KMS-11 (cell line): ENCODE results near the gene CYB561A3.

Experiments
- H2AFZ ChIP-seq: fragments of 200-600 bp; sonication (generic); 2 replicates; pipeline ENCODE4 v1.6.1; 2016; ENCODE audit warnings: antibody characterized with exemption, mixed run types, low read depth
- H3K27ac ChIP-seq: fragments of 200-600 bp; sonication (generic); 2 replicates; pipeline ENCODE4 v1.6.1; 2016; ENCODE audit warnings: mild to moderate bottlenecking, mixed run types
- H3K27me3 ChIP-seq: fragments of 200-600 bp; sonication (generic); 2 replicates; pipeline ENCODE4 v1.6.1; 2017; ENCODE audit warnings: mild to moderate bottlenecking, low read depth, mixed run types, moderate library complexity; ENCODE audit not compliant: insufficient read depth
- H3K36me3 ChIP-seq: fragments of 200-600 bp; sonication (generic); 2 replicates; pipeline ENCODE4 v1.6.1; 2017; ENCODE audit warnings: mild to moderate bottlenecking, mixed run types; ENCODE audit not compliant: insufficient read depth
- H3K4me1 ChIP-seq: fragments of 200-600 bp; sonication (generic); 2 replicates; pipeline ENCODE4 v1.6.1; 2016; ENCODE audit warnings: mild to moderate bottlenecking, low read depth, mixed run types; ENCODE audit not compliant: poor library complexity, severe bottlenecking
- H3K4me2 ChIP-seq: fragments of 200-600 bp; sonication (generic); 2 replicates; pipeline ENCODE4 v1.7.0; 2016; ENCODE audit warnings: mild to moderate bottlenecking, mixed run types
- H3K4me3 ChIP-seq: fragments of 200-600 bp; sonication (generic); IDR thresholded peaks from 2 replicates; pipeline ENCODE4 v1.6.1; 2017; ENCODE audit warnings: low read depth, low read length, mixed read lengths; ENCODE audit not compliant: insufficient read depth
- H3K79me2 ChIP-seq: fragments of 200-600 bp; sonication (generic); 2 replicates; pipeline ENCODE4 v1.6.1; 2016; ENCODE audit warnings: low read depth, mixed run types; ENCODE audit not compliant: insufficient read depth
- H3K9ac ChIP-seq: fragments of 200-600 bp; sonication (generic); 2 replicates; pipeline ENCODE4 v1.6.1; 2016; ENCODE audit warnings: mild to moderate bottlenecking, mixed run types
- H4K20me1 ChIP-seq: fragments of 200-600 bp; sonication (generic); 2 replicates; pipeline ENCODE4 v1.6.1; 2016; ENCODE audit warnings: mild to moderate bottlenecking, mixed run types; ENCODE audit not compliant: insufficient read depth
- CTCF ChIP-seq: fragments of 200-600 bp; sonication (generic); conservative IDR thresholded peaks from 2 replicates; pipeline ENCODE4 v1.6.1; 2017; ENCODE audit warnings: low read depth, mild to moderate bottlenecking, antibody characterized with exemption, low read length, moderate library complexity, mixed read lengths

CYB561A3 gene

DNA sequence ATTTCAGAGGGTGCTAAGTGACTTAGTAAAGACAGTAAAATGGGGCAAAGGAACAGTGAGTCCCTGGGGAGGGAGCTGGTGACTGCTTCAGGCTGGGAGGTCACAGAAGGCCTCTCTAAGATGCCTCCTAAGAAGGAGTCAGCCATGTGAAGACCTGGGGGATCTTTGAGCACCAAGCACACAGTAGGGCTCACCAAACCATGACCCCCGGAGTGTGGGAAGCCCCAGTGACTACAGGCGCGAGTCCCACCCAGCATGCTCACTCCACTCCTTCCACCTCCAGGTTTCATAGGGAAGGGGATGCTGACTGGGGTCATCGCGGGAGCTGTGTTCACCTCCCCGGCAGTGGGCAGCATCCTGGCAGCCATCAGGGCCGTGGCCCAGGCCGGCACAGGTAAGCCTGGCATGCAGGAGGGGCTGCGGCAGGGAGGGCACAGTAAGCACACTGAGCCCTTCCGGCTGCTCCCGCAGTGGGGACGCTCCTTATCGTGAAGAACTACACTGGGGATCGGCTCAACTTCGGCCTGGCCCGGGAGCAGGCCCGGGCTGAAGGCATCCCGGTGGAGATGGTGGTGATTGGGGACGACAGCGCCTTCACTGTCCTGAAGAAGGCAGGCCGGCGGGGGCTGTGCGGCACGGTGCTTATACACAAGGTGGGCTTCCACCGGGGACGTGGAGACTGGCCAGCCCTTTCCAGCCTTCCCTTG is 22.7 kb downstream of the CYB561A3 start:
- Histone ChIP-seq H3K36me3 (no peaks in the 10 kb centered on the region), H3K9ac (no peak overlapping the region), H3K4me1 (peaks cover 31% of the 10 kb centered on the region), H3K79me2 (0 out of 2 replicates have a peak, but pooled peaks cover 2% of the 10 kb centered on the region), H3K27me3 (no peaks in the 10 kb centered on the region), H3K27ac (no peak overlapping the region), H4K20me1 (no peaks in the 10 kb centered on the region), H2AFZ (no peak overlapping the region), H3K4me3 (no peak overlapping the region), H3K4me2 (no peak overlapping the region)
- TF ChIP-seq CTCF, result no peak

DNA sequence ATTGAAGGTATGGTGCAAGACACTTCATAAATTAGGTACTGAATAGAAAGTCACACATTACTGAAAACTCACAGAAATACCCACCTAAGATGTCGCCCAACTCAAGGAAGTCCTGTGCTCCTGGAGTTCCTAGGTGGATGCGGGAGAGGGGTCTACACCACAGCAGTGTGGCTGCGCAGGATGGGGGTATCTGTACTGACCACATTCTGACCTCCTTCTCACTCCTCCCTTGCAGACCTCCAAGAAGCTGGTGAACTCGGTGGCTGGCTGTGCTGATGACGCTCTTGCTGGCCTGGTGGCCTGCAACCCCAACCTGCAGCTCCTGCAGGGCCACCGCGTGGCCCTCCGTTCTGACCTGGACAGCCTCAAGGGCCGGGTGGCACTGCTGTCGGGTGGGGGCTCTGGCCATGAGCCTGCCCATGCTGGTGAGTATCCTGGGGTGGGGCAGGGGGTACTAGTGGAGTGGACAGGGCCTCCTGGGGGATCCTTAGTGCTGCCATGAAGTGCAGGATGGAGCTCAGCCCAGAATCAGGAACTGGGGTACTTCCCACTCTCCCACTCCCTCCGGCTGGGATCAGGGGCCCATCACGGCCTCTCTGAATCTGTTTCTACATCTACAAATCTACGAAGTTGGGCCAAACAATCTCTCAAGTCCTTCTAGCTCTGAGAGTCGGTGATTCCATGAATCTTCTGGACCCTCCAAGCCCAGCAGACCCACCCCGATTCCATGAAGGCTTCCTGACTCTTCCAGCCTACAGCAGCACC is 23.8 kb downstream of the CYB561A3 start:
- no peak overlapping the region for H3K27ac ChIP-seq
- no peak overlapping the region for H3K9ac ChIP-seq
- H3K4me1 ChIP-seq, result peaks cover 36% of the 10 kb centered on the region
- H2AFZ ChIP-seq, result no peak overlapping the region
- peaks cover 9% of the 10 kb centered on the region; the same call in 1 of the 2 replicates for H3K79me2 ChIP-seq
- H3K4me3 ChIP-seq, result no peak overlapping the region
- no peaks in the 10 kb centered on the region for H4K20me1 ChIP-seq
- no peaks in the 10 kb centered on the region for H3K36me3 ChIP-seq
- H3K4me2 ChIP-seq, result no peak overlapping the region
- no peak for TF ChIP-seq CTCF
- no peaks in the 10 kb centered on the region for H3K27me3 ChIP-seq

GRCh38 chr11:61336171-61336935 is 25.3 kb downstream of the CYB561A3 start:
- Histone ChIP-seq H3K36me3 (no peaks in the 10 kb centered on the region), H3K4me2 (peak overlapping the region; percentile 30; the same call in 1 of the 2 replicates), H3K27ac (peak overlapping the region; percentile 46), H3K9ac (peak overlapping the region; percentile 2; the same call in 1 of the 2 replicates), H2AFZ (peak overlapping the region; percentile 51), H4K20me1 (no peaks in the 10 kb centered on the region), H3K4me3 (no peak overlapping the region), H3K4me1 (peaks cover 41% of the 10 kb centered on the region), H3K79me2 (peaks cover 24% of the 10 kb centered on the region), H3K27me3 (no peaks in the 10 kb centered on the region)
- peak; percentile 90 for TF ChIP-seq CTCF

- Histone ChIP-seq H3K27ac (no peak overlapping the region), H4K20me1 (no peaks in the 10 kb centered on the region), H2AFZ (no peak overlapping the region), H3K79me2 (peaks cover 35% of the 10 kb centered on the region), H3K4me3 (no peak overlapping the region), H3K27me3 (no peaks in the 10 kb centered on the region), H3K36me3 (peaks cover under 1% of the 10 kb centered on the region; the same call in 1 of the 2 replicates), H3K4me1 (peaks cover 48% of the 10 kb centered on the region), H3K4me2 (no peak overlapping the region; the same call in 1 of the 2 replicates), H3K9ac (no peak overlapping the region)
- TF ChIP-seq CTCF, result no peak
Measured at GRCh38 chr11:61335355-61335710, 26.3 kb downstream of the CYB561A3 start.
